AML-193 (cell line): ENCODE measurements around the gene KLHDC8A.
"Not testable (repeated sequence)": the region's sequence is repeated elsewhere in the genome, so short reads cannot be mapped to it uniquely, and the experiment has no call there.

Experiments
- DNase-seq, 2 experiments: peaks; one replicate each; lab custom pipeline; 2025; lab: John Stamatoyannopoulos, UW

The KLHDC8A gene

GRCh38 chr1:205356440-205357139 lies at the start of gene KLHDC8A:
Gene KLHDC8A, minus strand, starts transcription at chr1:205356922. Its CDS starts 13,318 bp downstream, at chr1:205343604.
- no peak for DNase-seq

- not testable (repeated sequence) for DNase-seq
Observed at GRCh38 chr1:205406252-205406651, 49.5 kb upstream of the KLHDC8A start.

- not testable (repeated sequence) for DNase-seq
Observed at GRCh38 chr1:205404484-205404883, 47.8 kb upstream of the KLHDC8A start.

GRCh38 chr1:205398586-205398985 lies 41.9 kb upstream of the KLHDC8A start:
- DNase-seq, result no peak

GRCh38 chr1:205396967-205397616 lies 40.4 kb upstream of the KLHDC8A start:
- DNase-seq, result peak; percentile 38 to 40

GRCh38 chr1:205395616-205396015 lies 38.9 kb upstream of the KLHDC8A start:
- no peak for DNase-seq

- no peak for DNase-seq
Observed at GRCh38 chr1:205392650-205393049, 35.9 kb upstream of the KLHDC8A start.

- no peak for DNase-seq
Observed at GRCh38 chr1:205391386-205391785, 34.7 kb upstream of the KLHDC8A start.

- no peak for DNase-seq
Observed at GRCh38 chr1:205387845-205388244, 31.1 kb upstream of the KLHDC8A start.

- not testable (repeated sequence) for DNase-seq
Observed at GRCh38 chr1:205382990-205383389, 26.3 kb upstream of the KLHDC8A start.

- no peak for DNase-seq
Observed at GRCh38 chr1:205382561-205382960, 25.8 kb upstream of the KLHDC8A start.

GRCh38 chr1:205381305-205381704 lies 24.6 kb upstream of the KLHDC8A start:
- no peak for DNase-seq

- DNase-seq, result no peak
Observed at GRCh38 chr1:205380882-205381281, 24.2 kb upstream of the KLHDC8A start.

- no peak for DNase-seq
Observed at GRCh38 chr1:205379056-205379455, 22.3 kb upstream of the KLHDC8A start.

- DNase-seq, result no peak
Observed at GRCh38 chr1:205377355-205377754, 20.6 kb upstream of the KLHDC8A start.

- DNase-seq, result no peak
Observed at GRCh38 chr1:205376739-205377138, 20.0 kb upstream of the KLHDC8A start.

- DNase-seq, result no peak
Observed at GRCh38 chr1:205375835-205376545, 19.3 kb upstream of the KLHDC8A start.

- DNase-seq, result no peak
Observed at GRCh38 chr1:205374210-205375078, 17.7 kb upstream of the KLHDC8A start.

- DNase-seq, result no peak
Observed at GRCh38 chr1:205373798-205374175, 17.1 kb upstream of the KLHDC8A start.

GRCh38 chr1:205373022-205373797 lies 16.5 kb upstream of the KLHDC8A start:
- no peak for DNase-seq
